Embryonic facial prominence (tissue), 1 donor: ENCODE data around the gene CDKN1C.

Experiments
- DNase-seq: peaks from one replicate; pipeline ENCODE4 v3.0.0-alpha.2; 2016; ENCODE audit errors: extremely low spot score

CDKN1C gene

GRCh38 chr11:2923446-2924375, 38.1 kb upstream of the CDKN1C start:
- no peak for DNase-seq

GRCh38 chr11:2922655-2923054, 37.1 kb upstream of the CDKN1C start:
- no peak for DNase-seq

GRCh38 chr11:2921742-2922493, 36.3 kb upstream of the CDKN1C start:
- no peak for DNase-seq

GRCh38 chr11:2921261-2921660, 35.7 kb upstream of the CDKN1C start:
- no peak for DNase-seq

- no peak for DNase-seq
These were observed 34.8 kb upstream of the CDKN1C start for GRCh38 chr11:2920343-2920742.

GRCh38 chr11:2919837-2920236, 34.3 kb upstream of the CDKN1C start:
- DNase-seq: no peak

- no peak for DNase-seq
These were observed 33.6 kb upstream of the CDKN1C start for GRCh38 chr11:2919188-2919587.

GRCh38 chr11:2917842-2918490, 32.4 kb upstream of the CDKN1C start:
- DNase-seq: no peak

- DNase-seq: no peak
These were observed 31.5 kb upstream of the CDKN1C start for GRCh38 chr11:2916892-2917645.

- no peak for DNase-seq
These were observed 30.7 kb upstream of the CDKN1C start for GRCh38 chr11:2916114-2916891.

- DNase-seq: no peak
These were observed 29.9 kb upstream of the CDKN1C start for GRCh38 chr11:2915473-2915872.

- DNase-seq: no peak
These were observed 29.1 kb upstream of the CDKN1C start for GRCh38 chr11:2914455-2915195.

- no peak for DNase-seq
These were observed 28.2 kb upstream of the CDKN1C start for GRCh38 chr11:2913776-2914175.

- DNase-seq: no peak
These were observed 27.4 kb upstream of the CDKN1C start for GRCh38 chr11:2913019-2913431.

GRCh38 chr11:2912498-2912897, 26.9 kb upstream of the CDKN1C start:
- no peak for DNase-seq

GRCh38 chr11:2911785-2912391, 26.3 kb upstream of the CDKN1C start:
- no peak for DNase-seq

- no peak for DNase-seq
These were observed 25.7 kb upstream of the CDKN1C start for GRCh38 chr11:2911088-2911784.

GRCh38 chr11:2910401-2910955, 24.9 kb upstream of the CDKN1C start:
- no peak for DNase-seq
